HEK293T (cell line): ENCODE measurements around the gene PDIA5.

Source experiments
- ARNT ChIP-seq: fragments of 450-650 bp; IDR thresholded peaks from 2 replicates; pipeline ENCODE4 v1.6.1; 2017; ENCODE audit warnings: mild to moderate bottlenecking
- BHLHE40 ChIP-seq: fragments of 450-650 bp; IDR thresholded peaks from 2 replicates; pipeline ENCODE4 v1.6.1; 2016; ENCODE audit warnings: mild to moderate bottlenecking, moderate library complexity, borderline replicate concordance
- CTBP1 ChIP-seq: fragments of 450-650 bp; IDR thresholded peaks from 2 replicates; pipeline ENCODE4 v1.6.1; 2016; ENCODE audit warnings: borderline replicate concordance
- ELF4 ChIP-seq: fragments of 450-650 bp; IDR thresholded peaks from 2 replicates; pipeline ENCODE4 v1.6.1; 2017; ENCODE audit warnings: antibody characterized with exemption
- FOXA1 ChIP-seq: fragments of 450-650 bp; IDR thresholded peaks from 2 replicates; pipeline ENCODE4 v1.6.1; 2016; ENCODE audit warnings: mild to moderate bottlenecking
- FOXK2 ChIP-seq: fragments of 450-650 bp; IDR thresholded peaks from 2 replicates; pipeline ENCODE4 v1.6.1; 2016; ENCODE audit warnings: mild to moderate bottlenecking
- FOXM1 ChIP-seq: fragments of 450-650 bp; IDR thresholded peaks from 2 replicates; pipeline ENCODE4 v1.6.1; 2017; ENCODE audit warnings: mild to moderate bottlenecking, borderline replicate concordance
- HDGF ChIP-seq: fragments of 450-650 bp; IDR thresholded peaks from 2 replicates; pipeline ENCODE4 v1.6.1; 2017; ENCODE audit warnings: antibody characterized with exemption, borderline replicate concordance
- L3MBTL2 ChIP-seq: fragments of 450-650 bp; conservative IDR thresholded peaks from 2 replicates; pipeline ENCODE4 v1.6.1; 2016; ENCODE audit warnings: mild to moderate bottlenecking
- NFRKB ChIP-seq: fragments of 450-650 bp; IDR thresholded peaks from 2 replicates; pipeline ENCODE4 v1.6.1; 2016; ENCODE audit warnings: mild to moderate bottlenecking, moderate library complexity
- SP1 ChIP-seq: fragments of 450-650 bp; IDR thresholded peaks from 2 replicates; pipeline ENCODE4 v1.6.1; 2017
- SUZ12 ChIP-seq: fragments of 450-650 bp; IDR thresholded peaks from 2 replicates; pipeline ENCODE4 v1.6.1; 2016; ENCODE audit warnings: mild to moderate bottlenecking
- TARDBP ChIP-seq: fragments of 450-650 bp; IDR thresholded peaks from 2 replicates; pipeline ENCODE4 v1.6.1; 2016
- ZNF384 ChIP-seq: fragments of 450-650 bp; IDR thresholded peaks from 2 replicates; pipeline ENCODE4 v1.6.1; 2016

- TF ChIP-seq ARNT (no peak), BHLHE40 (no peak), SP1 (no peak), FOXM1 (no peak), SUZ12 (no peak), L3MBTL2 (no peak), ZNF384 (no peak), FOXA1 (no peak), HDGF (no peak), FOXK2 (no peak), TARDBP (no peak), ELF4 (no peak), NFRKB (no peak), CTBP1 (no peak)
These were observed 40.1 kb upstream of the PDIA5 start for GRCh38 chr3:123026565-123027291.
